Measurements from ENCODE around the gene NXN.

GRCh38 chr17:774313-774584, 205.3 kb downstream of the NXN start:
- TF ChIP-seq POLR2A (IDR thresholded peaks at IDR 0.05; ENCODE audit: low read depth, low read length) (no peak), POLR2AphosphoS5 (IDR thresholded peaks at IDR 0.05; ENCODE audit: low read depth, low read length) (no peak), TAF1 (IDR thresholded peaks at IDR 0.05; ENCODE audit: borderline replicate concordance, low read depth, low read length) (no peak)
